ENCODE measurements around the gene AKAP13.
A peak's percentile ranks its signal among the peaks of the same experiment; 100 is the strongest.
"Not testable (repeated sequence)": the region's sequence is repeated elsewhere in the genome, so short reads cannot be mapped to it uniquely, and the experiment has no call there.

The AKAP13 gene

DNA sequence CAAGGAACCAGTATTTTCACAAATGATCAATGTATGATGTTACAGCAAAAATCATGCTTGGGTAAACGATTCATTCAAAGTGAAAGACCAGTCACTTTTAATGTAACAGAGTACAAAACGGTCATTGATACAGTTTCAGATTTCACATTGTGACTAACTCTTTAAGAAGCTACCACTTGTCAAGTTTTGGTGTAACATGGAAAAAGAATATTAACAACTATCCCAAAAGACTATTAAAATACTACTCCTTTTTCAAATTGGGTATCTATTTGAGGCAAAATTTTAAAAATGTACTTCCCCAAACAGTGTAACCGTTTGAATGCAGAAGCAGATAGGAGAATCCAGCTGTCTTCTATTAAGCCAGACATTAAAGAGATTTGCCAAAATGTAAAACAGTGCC is 31.7 kb downstream of the AKAP13 start:
- DNase-seq (ENCODE audit: low spot score), result no peak

DNA sequence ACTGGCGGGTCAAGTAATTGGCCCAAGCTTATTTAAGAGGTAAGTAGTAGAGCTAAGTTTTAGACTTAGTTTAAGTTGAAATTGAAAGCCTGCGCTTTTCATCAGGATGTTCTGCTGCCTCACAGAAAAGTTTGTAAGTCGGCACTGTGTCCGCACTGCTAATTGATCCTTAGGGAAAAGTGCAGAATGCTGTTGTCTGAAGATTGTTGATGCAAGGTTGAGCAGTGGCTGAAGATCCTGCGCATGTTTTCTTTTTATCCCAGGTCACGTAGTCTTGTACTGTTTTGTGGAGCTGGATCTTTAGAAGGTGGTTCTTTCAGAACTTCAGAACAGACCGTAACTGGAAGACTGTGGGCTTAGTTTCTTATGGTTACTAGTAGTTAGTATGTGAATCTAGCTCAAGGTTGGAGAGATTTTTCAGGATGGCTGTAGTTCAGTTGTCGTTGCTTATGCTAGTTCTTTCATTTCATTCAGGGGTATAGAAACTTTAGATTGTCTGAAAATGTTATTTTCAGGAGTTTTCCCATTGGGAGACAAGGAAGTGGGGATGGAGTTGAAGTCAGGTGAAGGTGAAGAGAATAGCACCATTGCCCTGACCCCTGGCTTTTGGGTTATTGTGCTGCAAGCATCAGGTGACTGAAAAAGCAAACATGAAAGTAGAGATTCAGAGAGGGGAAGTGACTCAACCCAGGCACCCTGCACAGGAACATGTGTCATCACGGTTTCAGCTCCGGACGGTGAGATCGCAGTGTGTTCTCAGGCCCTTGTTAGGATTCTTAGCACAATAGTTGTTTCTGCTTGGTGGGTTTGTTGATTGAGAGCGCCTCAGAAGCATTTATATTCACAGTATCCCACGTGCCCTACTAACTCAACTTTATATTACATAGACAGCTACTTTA is 32.8 kb downstream of the AKAP13 start:
- peak; percentile 93 for DNase-seq (ENCODE audit: low spot score)

DNA sequence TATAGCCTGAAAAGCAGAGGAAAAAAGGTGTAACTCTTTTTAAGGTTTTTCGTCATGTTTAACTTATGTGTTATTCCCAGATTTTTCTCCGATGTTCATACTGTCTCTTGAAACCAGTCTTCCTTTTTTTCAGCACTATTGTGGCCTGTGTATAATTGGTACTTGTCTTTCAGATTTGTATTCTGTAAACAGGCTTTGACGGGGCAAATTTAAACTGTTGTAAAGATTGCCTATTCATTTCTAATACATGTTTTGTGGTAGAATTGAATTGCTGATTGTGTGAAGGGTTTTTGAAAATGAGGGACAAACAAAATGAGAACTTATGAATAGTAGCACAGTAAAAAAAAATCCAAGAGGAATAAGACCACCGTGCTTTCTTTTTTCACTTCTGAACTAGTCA is 33.6 kb downstream of the AKAP13 start:
- no peak for DNase-seq (ENCODE audit: low spot score)

DNA sequence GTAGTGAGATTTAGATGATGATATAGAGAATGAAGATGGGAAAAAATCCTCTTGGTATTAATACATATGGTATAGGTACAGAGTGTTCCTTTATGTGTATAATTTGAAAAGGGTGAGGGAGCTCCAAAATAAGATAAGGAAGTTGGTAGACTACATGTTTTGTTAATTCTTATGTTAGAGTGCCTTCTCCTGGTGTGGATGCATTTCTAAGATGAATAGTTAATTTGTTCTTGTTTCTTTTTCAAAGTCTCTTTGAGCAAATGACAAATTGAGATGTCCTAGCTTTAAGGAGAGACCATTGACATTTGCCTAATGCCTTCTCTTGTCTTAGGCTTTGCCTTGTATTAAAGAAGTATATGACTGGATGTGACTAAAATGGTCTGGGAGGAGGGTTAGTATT is 34.1 kb downstream of the AKAP13 start:
- no peak for DNase-seq (ENCODE audit: low spot score)

DNA sequence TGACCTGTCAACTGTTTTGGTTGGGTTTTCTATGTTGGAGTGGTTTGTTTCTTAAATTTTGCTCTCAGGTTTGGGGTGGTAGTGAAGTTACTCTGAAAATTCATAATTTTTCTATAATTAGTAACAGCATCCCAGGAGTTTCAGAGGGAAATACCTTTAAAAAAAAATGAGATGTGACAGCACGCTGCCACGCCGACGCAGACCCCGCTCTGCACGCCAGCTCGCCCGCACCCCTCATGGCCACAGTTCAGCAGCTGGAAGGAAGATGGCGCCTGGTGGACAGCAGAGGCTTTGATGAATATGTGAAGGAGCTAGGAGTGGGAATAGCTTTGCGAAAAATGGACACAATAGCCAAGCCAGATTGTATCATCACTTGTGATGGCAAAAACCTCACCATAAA is 34.6 kb downstream of the AKAP13 start:
- no peak for DNase-seq (ENCODE audit: low spot score)

GRCh38 chr15:85415783-85416182 is 35.4 kb downstream of the AKAP13 start:
- no peak for DNase-seq (ENCODE audit: low spot score)

GRCh38 chr15:85417276-85417675 is 36.9 kb downstream of the AKAP13 start:
- no peak for DNase-seq (ENCODE audit: low spot score)

GRCh38 chr15:85419161-85419560 is 38.8 kb downstream of the AKAP13 start:
- DNase-seq (ENCODE audit: low spot score), result no peak

- DNase-seq (ENCODE audit: low spot score), result no peak
These were observed 40.9 kb downstream of the AKAP13 start for GRCh38 chr15:85421116-85421925.

- DNase-seq (ENCODE audit: low spot score), result no peak
These were observed 42.2 kb downstream of the AKAP13 start for GRCh38 chr15:85422607-85423006.

GRCh38 chr15:85423256-85423655 is 42.9 kb downstream of the AKAP13 start:
- no peak for DNase-seq (ENCODE audit: low spot score)

DNA sequence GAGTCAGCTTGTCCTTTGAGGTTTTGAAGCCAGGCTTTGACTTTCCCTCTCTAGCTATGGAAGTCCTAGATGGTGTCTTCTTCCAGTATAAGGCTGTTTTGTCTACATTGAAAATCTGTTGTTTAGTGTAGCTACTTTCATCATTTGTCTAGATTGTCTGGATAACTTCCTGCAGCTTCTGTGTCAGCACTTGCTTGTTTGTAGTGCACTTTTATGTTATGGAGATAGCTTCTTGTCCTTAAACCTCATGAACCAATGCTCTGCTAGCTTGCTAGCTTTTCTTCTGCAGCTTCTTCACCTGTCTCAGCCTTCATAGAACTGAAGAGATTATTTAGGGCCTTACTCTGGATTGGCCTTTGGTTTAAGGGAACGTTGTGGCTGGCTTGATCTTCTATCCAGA is 43.8 kb downstream of the AKAP13 start:
- no peak for DNase-seq (ENCODE audit: low spot score)

GRCh38 chr15:85426481-85426880 is 46.1 kb downstream of the AKAP13 start:
- no peak for DNase-seq (ENCODE audit: low spot score)

- DNase-seq (ENCODE audit: low spot score), result peak; percentile 41
These were observed 47.1 kb downstream of the AKAP13 start for GRCh38 chr15:85427286-85428028.

GRCh38 chr15:85429522-85429921 is 49.1 kb downstream of the AKAP13 start:
- DNase-seq (ENCODE audit: low spot score), result no peak

GRCh38 chr15:85430406-85431204 is 50.2 kb downstream of the AKAP13 start:
- DNase-seq (ENCODE audit: low spot score), result no peak

DNA sequence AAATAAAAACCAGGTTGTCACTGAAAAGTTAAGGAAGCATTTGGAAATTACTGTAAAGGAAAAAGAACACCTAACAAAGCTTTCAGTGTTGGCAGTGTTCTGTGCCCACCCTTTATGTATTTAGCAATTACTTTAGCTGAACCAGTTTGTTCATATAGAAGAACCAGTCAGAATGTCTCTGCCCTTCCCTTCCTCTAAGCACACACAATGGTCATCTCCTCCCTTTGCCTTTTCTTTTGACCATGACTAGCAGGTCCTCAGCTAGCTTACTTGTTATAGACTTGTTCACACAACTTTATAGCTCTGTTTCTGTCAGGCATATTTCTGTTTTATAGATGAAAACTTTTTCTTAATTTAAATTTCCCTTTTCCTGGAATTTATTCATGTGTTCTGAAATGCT is 59.6 kb downstream of the AKAP13 start:
- DNase-seq (ENCODE audit: low spot score), result no peak

- DNase-seq (ENCODE audit: low spot score), result no peak
These were observed 60.0 kb downstream of the AKAP13 start for GRCh38 chr15:85440451-85440850.

DNA sequence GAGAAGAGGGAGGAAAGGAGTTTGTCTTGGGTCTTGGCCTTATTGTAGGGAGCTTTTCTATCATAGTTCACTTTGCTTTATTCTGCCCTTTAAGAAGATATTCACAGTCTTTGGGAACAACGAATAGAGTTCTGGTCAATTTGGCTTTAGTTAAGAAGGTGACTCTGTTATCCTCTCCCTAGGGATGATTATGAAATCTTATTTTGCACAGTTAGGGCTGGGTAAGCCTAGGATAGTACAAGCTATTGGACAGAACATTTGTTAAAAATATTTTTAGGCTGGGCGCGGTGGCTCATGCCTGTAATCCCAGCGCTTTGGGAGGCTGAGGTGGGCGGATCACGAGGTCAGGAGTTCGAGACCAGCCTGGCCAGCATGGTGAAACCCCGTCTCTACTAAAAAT is 61.5 kb downstream of the AKAP13 start:
- DNase-seq (ENCODE audit: low spot score), result not testable (repeated sequence)

DNA sequence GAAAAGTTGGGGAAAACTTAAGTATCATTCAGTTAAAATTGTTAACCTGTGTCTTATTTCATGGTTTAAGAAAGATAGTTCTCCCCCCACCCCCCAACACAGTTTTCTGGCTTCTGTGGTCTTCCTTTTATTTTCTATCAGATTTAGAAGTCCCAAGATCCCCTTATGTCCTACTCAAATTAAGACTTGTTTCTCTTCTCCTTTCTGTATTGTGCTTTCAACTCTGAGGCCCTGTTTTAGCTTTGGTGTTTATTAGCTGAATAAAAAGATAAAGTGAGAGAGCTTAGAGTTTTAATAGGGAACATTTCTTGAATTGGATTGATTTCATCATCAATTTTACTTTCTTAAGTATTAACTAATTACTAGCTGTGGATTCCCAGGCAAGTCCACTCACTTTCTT is 62.6 kb downstream of the AKAP13 start:
- DNase-seq (ENCODE audit: low spot score), result no peak

GRCh38 chr15:85443593-85444087 is 63.2 kb downstream of the AKAP13 start:
- DNase-seq (ENCODE audit: low spot score), result peak; percentile 49

Measured in HuH-7 (cell line).